ENCODE measurements around the gene LCOR.
"Not testable (repeated sequence)": the region's sequence is repeated elsewhere in the genome, so short reads cannot be mapped to it uniquely, and the experiment has no call there.

Gene LCOR

GRCh38 chr10:96838529-96838928, 6.4 kb downstream of the LCOR start:
- in situ Hi-C loops (cut with MboI; ENCODE audit: low sequenced_read_pairs): no loop called here

GRCh38 chr10:96840841-96841518, 8.9 kb downstream of the LCOR start:
- in situ Hi-C loops (cut with MboI; ENCODE audit: low sequenced_read_pairs): no loop called here

- in situ Hi-C loops (cut with MboI; ENCODE audit: low sequenced_read_pairs): no loop called here
Measured at GRCh38 chr10:96842896-96843723, 11.0 kb downstream of the LCOR start.

GRCh38 chr10:96843823-96844222, 11.7 kb downstream of the LCOR start:
- in situ Hi-C loops (cut with MboI; ENCODE audit: low sequenced_read_pairs): no loop called here

- in situ Hi-C loops (cut with MboI; ENCODE audit: low sequenced_read_pairs): no loop called here
Measured at GRCh38 chr10:96846395-96846794, 14.3 kb downstream of the LCOR start.

- in situ Hi-C loops (cut with MboI; ENCODE audit: low sequenced_read_pairs): no loop called here
Measured at GRCh38 chr10:96846926-96847325, 14.8 kb downstream of the LCOR start.

- in situ Hi-C loops (cut with MboI; ENCODE audit: low sequenced_read_pairs): not testable (repeated sequence)
Measured at GRCh38 chr10:96847356-96847755, 15.3 kb downstream of the LCOR start.

GRCh38 chr10:96850113-96850512, 18.0 kb downstream of the LCOR start:
- in situ Hi-C loops (cut with MboI; ENCODE audit: low sequenced_read_pairs): no loop called here

GRCh38 chr10:96850825-96851224, 18.7 kb downstream of the LCOR start:
- in situ Hi-C loops (cut with MboI; ENCODE audit: low sequenced_read_pairs): no loop called here

GRCh38 chr10:96851281-96851680, 19.2 kb downstream of the LCOR start:
- in situ Hi-C loops (cut with MboI; ENCODE audit: low sequenced_read_pairs): no loop called here

- in situ Hi-C loops (cut with MboI; ENCODE audit: low sequenced_read_pairs): no loop called here
Measured at GRCh38 chr10:96856317-96856716, 24.2 kb downstream of the LCOR start.

GRCh38 chr10:96857301-96858012, 25.4 kb downstream of the LCOR start:
- in situ Hi-C loops (cut with MboI; ENCODE audit: low sequenced_read_pairs): no loop called here

GRCh38 chr10:96858038-96858705, 26.1 kb downstream of the LCOR start:
- in situ Hi-C loops (cut with MboI; ENCODE audit: low sequenced_read_pairs): no loop called here

- in situ Hi-C loops (cut with MboI; ENCODE audit: low sequenced_read_pairs): no loop called here
Measured at GRCh38 chr10:96858706-96859050, 26.6 kb downstream of the LCOR start.

GRCh38 chr10:96860631-96861277, 28.7 kb downstream of the LCOR start:
- in situ Hi-C loops (cut with MboI; ENCODE audit: low sequenced_read_pairs): no loop called here

GRCh38 chr10:96863922-96864543, 31.9 kb downstream of the LCOR start:
- in situ Hi-C loops (cut with MboI; ENCODE audit: low sequenced_read_pairs): no loop called here

- in situ Hi-C loops (cut with MboI; ENCODE audit: low sequenced_read_pairs): no loop called here
Measured at GRCh38 chr10:96873086-96873485, 41.0 kb downstream of the LCOR start.

- in situ Hi-C loops (cut with MboI; ENCODE audit: low sequenced_read_pairs): no loop called here
Measured at GRCh38 chr10:96873756-96874467, 41.8 kb downstream of the LCOR start.

- in situ Hi-C loops (cut with MboI; ENCODE audit: low sequenced_read_pairs): no loop called here
Measured at GRCh38 chr10:96878057-96878456, 46.0 kb downstream of the LCOR start.

- in situ Hi-C loops (cut with MboI; ENCODE audit: low sequenced_read_pairs): no loop called here
Measured at GRCh38 chr10:96880575-96880974, 48.5 kb downstream of the LCOR start.

Measured in hTERT RPE-1 (cell line).